Inferior parietal cortex (tissue), 1 donor: ENCODE measurements around the gene AURKAIP1.
"Not testable (repeated sequence)": the region's sequence is repeated elsewhere in the genome, so short reads cannot be mapped to it uniquely, and the experiment has no call there.

Experiments
- DNase-seq: peaks from one replicate; pipeline ENCODE4 v3.0.0-alpha.2; 2016; ENCODE audit errors: extremely low spot score

Gene AURKAIP1

GRCh38 chr1:1374929-1375662 lies at the start of gene AURKAIP1:
Gene AURKAIP1 (minus strand): TSS chr1:1375207. CDS start chr1:1374756, 451 bp downstream.
- DNase-seq: peak; percentile 100

GRCh38 chr1:1424707-1425106 lies 49.7 kb upstream of the AURKAIP1 start:
- no peak for DNase-seq

- DNase-seq: no peak
These were observed 48.2 kb upstream of the AURKAIP1 start for GRCh38 chr1:1423245-1423597.

GRCh38 chr1:1422465-1423244 lies 47.6 kb upstream of the AURKAIP1 start:
- no peak for DNase-seq

GRCh38 chr1:1421907-1422464 lies 47.0 kb upstream of the AURKAIP1 start:
- DNase-seq: no peak

GRCh38 chr1:1421147-1421906 lies 46.3 kb upstream of the AURKAIP1 start, which contains the start of gene ANKRD65:
Gene ANKRD65 (minus strand): TSS chr1:1421276. CDS start chr1:1421005, 271 bp downstream.
- no peak for DNase-seq

- no peak for DNase-seq
These were observed 45.7 kb upstream of the AURKAIP1 start for GRCh38 chr1:1420654-1421141.

GRCh38 chr1:1419813-1420653 lies 45.0 kb upstream of the AURKAIP1 start:
- DNase-seq: no peak

GRCh38 chr1:1419363-1419812 lies 44.4 kb upstream of the AURKAIP1 start:
- DNase-seq: no peak

- no peak for DNase-seq
These were observed 43.7 kb upstream of the AURKAIP1 start for GRCh38 chr1:1418464-1419362.

GRCh38 chr1:1417825-1418463 lies 42.9 kb upstream of the AURKAIP1 start:
- not testable (repeated sequence) for DNase-seq

- DNase-seq: not testable (repeated sequence)
These were observed 42.4 kb upstream of the AURKAIP1 start for GRCh38 chr1:1417396-1417795.

GRCh38 chr1:1415751-1416150 lies 40.7 kb upstream of the AURKAIP1 start:
- no peak for DNase-seq

- DNase-seq: not testable (repeated sequence)
These were observed 37.4 kb upstream of the AURKAIP1 start for GRCh38 chr1:1412311-1412902.

- DNase-seq: no peak
These were observed 36.6 kb upstream of the AURKAIP1 start for GRCh38 chr1:1411626-1412025.

GRCh38 chr1:1410238-1410637 lies 35.2 kb upstream of the AURKAIP1 start:
- not testable (repeated sequence) for DNase-seq

GRCh38 chr1:1407636-1408318 lies 32.8 kb upstream of the AURKAIP1 start:
- no peak for DNase-seq
